Measurements from ENCODE around the gene GPR18.

GPR18 gene

DNA sequence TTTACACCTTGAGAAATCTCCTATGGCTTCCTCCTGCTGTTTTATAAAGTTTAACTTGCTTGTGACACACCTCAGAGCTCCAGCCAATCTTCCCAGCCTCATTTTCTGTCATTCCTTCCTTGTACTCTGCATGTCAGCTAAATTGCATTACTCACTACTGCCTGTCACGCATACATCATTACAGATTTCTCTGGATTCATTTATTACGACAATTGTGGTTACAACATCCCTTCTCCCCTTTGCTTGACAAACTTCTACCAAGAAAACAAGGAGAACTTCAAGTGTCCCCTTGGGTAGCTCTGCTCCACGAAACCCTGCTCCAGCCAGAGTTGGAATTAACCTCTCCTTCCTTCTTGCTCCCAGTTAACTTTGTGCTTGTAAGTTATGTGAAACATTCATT, 22.0 kb upstream of the GPR18 start:
- H3K36me3 ChIP-seq (ENCODE audit: low read length): 0 out of 2 replicates have a peak, but pooled peaks cover 3% of the 10 kb centered on the region
- H2AFZ ChIP-seq (ENCODE audit: low read depth, low read length, severe bottlenecking): no peak overlapping the region
- TF ChIP-seq EZH2phosphoT487 (conservative IDR thresholded peaks at IDR 0.05; ENCODE audit: low read length): no peak
- no peak for TF ChIP-seq CTCF (IDR thresholded peaks at IDR 0.05; ENCODE audit: insufficient read depth, low read length, poor library complexity, severe bottlenecking)
- H3K9me3 ChIP-seq (ENCODE audit: insufficient read depth, low read length): no peaks in the 10 kb centered on the region
- no peaks in the 10 kb centered on the region for H3K27me3 ChIP-seq (ENCODE audit: low read length)
- H3K4me2 ChIP-seq (ENCODE audit: low read depth, low read length, poor library complexity, severe bottlenecking): no peak overlapping the region
- H3K4me3 ChIP-seq (ENCODE audit: insufficient read depth, low read length, poor library complexity, severe bottlenecking): no peak overlapping the region
- no peaks in the 10 kb centered on the region for H3K9me2 ChIP-seq (replicated peaks; ENCODE audit: insufficient read depth, low read length)
- H3K27ac ChIP-seq (ENCODE audit: low read depth, low read length): no peak overlapping the region
- H4K20me1 ChIP-seq (ENCODE audit: low read depth, low read length): peaks cover 37% of the 10 kb centered on the region
- no peaks in the 10 kb centered on the region for H3K79me2 ChIP-seq (ENCODE audit: insufficient read depth, low read length)
- H3F3A ChIP-seq (ENCODE audit: insufficient read depth): peaks cover 15% of the 10 kb centered on the region
- H3K9ac ChIP-seq (ENCODE audit: low read length): no peak overlapping the region

DNA sequence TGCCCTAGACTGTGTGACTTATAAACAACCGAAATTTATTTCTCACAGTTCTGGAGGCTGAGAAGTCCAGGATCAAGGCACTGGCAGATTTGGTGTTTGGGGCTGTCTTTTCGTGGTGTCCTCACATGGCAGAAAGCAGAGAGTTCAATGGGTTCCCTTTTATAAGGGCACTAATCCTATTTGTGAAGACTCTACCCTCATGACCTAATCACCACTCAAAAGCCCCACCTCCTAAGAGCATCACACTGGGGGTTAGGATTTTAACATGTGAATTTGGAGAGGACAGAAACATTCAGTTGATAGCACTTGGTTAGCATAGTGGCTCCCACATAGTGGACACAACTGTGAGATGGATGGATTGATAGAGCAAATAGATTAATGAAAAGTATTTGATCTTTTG, 21.5 kb upstream of the GPR18 start:
- no peak overlapping the region for H3K27ac ChIP-seq (ENCODE audit: low read depth, low read length)
- H3K9ac ChIP-seq (ENCODE audit: low read length): no peak overlapping the region
- H3K9me2 ChIP-seq (replicated peaks; ENCODE audit: insufficient read depth, low read length): no peaks in the 10 kb centered on the region
- no peaks in the 10 kb centered on the region for H3K79me2 ChIP-seq (ENCODE audit: insufficient read depth, low read length)
- H3K9me3 ChIP-seq (ENCODE audit: insufficient read depth, low read length): no peaks in the 10 kb centered on the region
- peaks cover 36% of the 10 kb centered on the region for H4K20me1 ChIP-seq (ENCODE audit: low read depth, low read length)
- no peak overlapping the region for H2AFZ ChIP-seq (ENCODE audit: low read depth, low read length, severe bottlenecking)
- peaks cover 15% of the 10 kb centered on the region for H3F3A ChIP-seq (ENCODE audit: insufficient read depth)
- no peak overlapping the region for H3K4me2 ChIP-seq (ENCODE audit: low read depth, low read length, poor library complexity, severe bottlenecking)
- H3K36me3 ChIP-seq (ENCODE audit: low read length): 0 out of 2 replicates have a peak, but pooled peaks cover 3% of the 10 kb centered on the region
- no peak for TF ChIP-seq EZH2phosphoT487 (conservative IDR thresholded peaks at IDR 0.05; ENCODE audit: low read length)
- no peak for TF ChIP-seq CTCF (IDR thresholded peaks at IDR 0.05; ENCODE audit: insufficient read depth, low read length, poor library complexity, severe bottlenecking)
- H3K4me3 ChIP-seq (ENCODE audit: insufficient read depth, low read length, poor library complexity, severe bottlenecking): no peak overlapping the region
- H3K27me3 ChIP-seq (ENCODE audit: low read length): no peaks in the 10 kb centered on the region

GRCh38 chr13:99278843-99279242, 20.7 kb upstream of the GPR18 start:
- Histone ChIP-seq H3K9ac (ENCODE audit: low read length) (no peak overlapping the region), H3K27ac (ENCODE audit: low read depth, low read length) (no peak overlapping the region), H3K9me3 (ENCODE audit: insufficient read depth, low read length) (no peaks in the 10 kb centered on the region), H3K79me2 (ENCODE audit: insufficient read depth, low read length) (no peaks in the 10 kb centered on the region), H3K4me2 (ENCODE audit: low read depth, low read length, poor library complexity, severe bottlenecking) (no peak overlapping the region), H3K27me3 (ENCODE audit: low read length) (no peaks in the 10 kb centered on the region), H3K9me2 (replicated peaks; ENCODE audit: insufficient read depth, low read length) (no peaks in the 10 kb centered on the region), H3K36me3 (ENCODE audit: low read length) (0 out of 2 replicates have a peak, but pooled peaks cover 3% of the 10 kb centered on the region), H3F3A (ENCODE audit: insufficient read depth) (peaks cover 15% of the 10 kb centered on the region), H2AFZ (ENCODE audit: low read depth, low read length, severe bottlenecking) (no peak overlapping the region), H3K4me3 (ENCODE audit: insufficient read depth, low read length, poor library complexity, severe bottlenecking) (no peak overlapping the region), H4K20me1 (ENCODE audit: low read depth, low read length) (peaks cover 32% of the 10 kb centered on the region)
- TF ChIP-seq EZH2phosphoT487 (conservative IDR thresholded peaks at IDR 0.05; ENCODE audit: low read length): no peak
- TF ChIP-seq CTCF (IDR thresholded peaks at IDR 0.05; ENCODE audit: insufficient read depth, low read length, poor library complexity, severe bottlenecking): no peak
